Mesothelial cell of epicardium (in vitro differentiated cells): Measurements from ENCODE around the gene LRIT3. TPM values are rescaled to one million over a fixed set of nuclear protein-coding genes. Genes with fewer than 3 reads are reported as not detected.

Source experiments
- DNase-seq, 2 experiments: peaks; one replicate each; pipeline ENCODE4 v3.0.0; 2021; ENCODE audit warnings: low spot score in 2 of 2; ENCODE audit not compliant: unreplicated experiment in 2 of 2
- H3K27ac Mint-ChIP-seq: 2 replicates; pipeline ENCODE4 v1.8.0; 2021; ENCODE audit warnings: mixed read lengths
- H3K27me3 Mint-ChIP-seq: 2 replicates; pipeline ENCODE4 v1.8.0; 2021; ENCODE audit warnings: low read depth, mixed read lengths
- H3K36me3 Mint-ChIP-seq: 2 replicates; pipeline ENCODE4 v1.8.0; 2021; ENCODE audit warnings: mixed read lengths
- H3K4me1 Mint-ChIP-seq: 2 replicates; pipeline ENCODE4 v1.8.0; 2021; ENCODE audit warnings: mixed read lengths
- H3K4me3 Mint-ChIP-seq: 2 replicates; pipeline ENCODE4 v1.8.0; 2021; ENCODE audit warnings: mild to moderate bottlenecking, moderate library complexity, mixed read lengths
- H3K9me3 Mint-ChIP-seq: 2 replicates; pipeline ENCODE4 v1.8.0; 2021; ENCODE audit warnings: mixed read lengths
- CTCF ChIP-seq: fragments of 200-600 bp; sonication (generic); IDR thresholded peaks from one replicate; pipeline ENCODE4 v1.5.0; 2021; ENCODE audit warnings: antibody characterized with exemption; ENCODE audit not compliant: unreplicated experiment
- total RNA-seq: library from RNA; stranded (reverse); gene quantifications from 3 replicates; pipeline ENCODE4 v1.2.1, GENCODE V29; 2021

The LRIT3 gene
- total RNA-seq, 1 donor from 2014 or later: 0.16 TPM

- H3K27me3 Mint-ChIP-seq: no peaks in the 10 kb centered on the region
- H3K36me3 Mint-ChIP-seq: peaks cover 8% of the 10 kb centered on the region
- H3K9me3 Mint-ChIP-seq: peaks cover 34% of the 10 kb centered on the region
Observed at GRCh38 chr4:109902559-109903251, 54.8 kb downstream of the LRIT3 start.

GRCh38 chr4:109908731-109909130, 60.8 kb downstream of the LRIT3 start:
- Mint-ChIP-seq H3K9me3 (peaks cover 18% of the 10 kb centered on the region), H3K27ac (no peak overlapping the region), H3K36me3 (peaks cover 8% of the 10 kb centered on the region)

More at GRCh38 chr4:109902559-109903251, 54.8 kb downstream of the LRIT3 start:
- H3K4me1 Mint-ChIP-seq: no peaks in the 10 kb centered on the region
- DNase-seq: no peak
- H3K4me3 Mint-ChIP-seq: no peak overlapping the region
- no peak for TF ChIP-seq CTCF
- H3K27ac Mint-ChIP-seq: no peak overlapping the region

GRCh38 chr4:109910256-109910655, 62.3 kb downstream of the LRIT3 start:
- H3K27ac Mint-ChIP-seq: no peak overlapping the region
- no peak overlapping the region for H3K4me3 Mint-ChIP-seq
- DNase-seq: no peak
- no peaks in the 10 kb centered on the region for H3K27me3 Mint-ChIP-seq
- no peak for TF ChIP-seq CTCF
- H3K4me1 Mint-ChIP-seq: peaks cover 22% of the 10 kb centered on the region
- peaks cover 18% of the 10 kb centered on the region for H3K9me3 Mint-ChIP-seq
- peaks cover 8% of the 10 kb centered on the region for H3K36me3 Mint-ChIP-seq

More at GRCh38 chr4:109908731-109909130, 60.8 kb downstream of the LRIT3 start:
- Mint-ChIP-seq H3K4me3 (no peak overlapping the region), H3K27me3 (no peaks in the 10 kb centered on the region), H3K4me1 (peaks cover 17% of the 10 kb centered on the region)
- no peak for TF ChIP-seq CTCF
- no peak for DNase-seq

- Mint-ChIP-seq H3K9me3 (no peaks in the 10 kb centered on the region), H3K27ac (peak within 1 kb of the TSS; percentile 10), H3K27me3 (no peaks in the 10 kb centered on the region), H3K4me1 (peaks cover 22% of the 10 kb centered on the region), H3K4me3 (peak within 1 kb of the TSS; percentile 0), H3K36me3 (no peaks in the 10 kb centered on the region)
- no peak for DNase-seq
- no peak for TF ChIP-seq CTCF
Observed at GRCh38 chr4:109912706-109913595, 65.0 kb downstream of the LRIT3 start, which contains the start of gene EGF. TSS of gene EGF (plus strand) at chr4:109912883. CDS start at chr4:109913336, 453 bp downstream.

GRCh38 chr4:109913596-109914241, 65.8 kb downstream of the LRIT3 start:
- H3K4me1 Mint-ChIP-seq: peaks cover 22% of the 10 kb centered on the region
- H3K27ac Mint-ChIP-seq: peak overlapping the region; percentile 10
- H3K4me3 Mint-ChIP-seq: no peak overlapping the region
- no peaks in the 10 kb centered on the region for H3K9me3 Mint-ChIP-seq
- no peak for DNase-seq
- no peaks in the 10 kb centered on the region for H3K27me3 Mint-ChIP-seq
- no peaks in the 10 kb centered on the region for H3K36me3 Mint-ChIP-seq
- TF ChIP-seq CTCF: no peak
